Gastrocnemius medialis (tissue), 4 donors: ENCODE measurements around the gene TOX4.

ENCODE experiments used
- POLR2A ChIP-seq, 2 donors: fragments of 450-650 bp; IDR thresholded peaks; one replicate each; pipeline ENCODE4 v1.6.1; 2017; ENCODE audit warnings: antibody characterized with exemption in 2 of 2, mild to moderate bottlenecking in 2 of 2, moderate library complexity in 2 of 2
- TF ChIP-seq, protein P1 (sequence below), 5 experiments: fragments of 450-650 bp in 3 of 5; fragments of 200-600 bp in 2 of 5; sonication (generic) in 2 of 5; IDR thresholded peaks in 4 of 5; conservative IDR thresholded peaks in 1 of 5; 1 replicate in 4 of 5; 2 replicates in 1 of 5; pipeline ENCODE4 v1.5.1; 2016 to 2019; ENCODE audit warnings: antibody characterized with exemption in 5 of 5, mild to moderate bottlenecking in 3 of 5, moderate library complexity in 3 of 5

GRCh38 chr14:21514341-21514740 lies 37.3 kb downstream of the TOX4 start:
- TF ChIP-seq, protein P1, sequence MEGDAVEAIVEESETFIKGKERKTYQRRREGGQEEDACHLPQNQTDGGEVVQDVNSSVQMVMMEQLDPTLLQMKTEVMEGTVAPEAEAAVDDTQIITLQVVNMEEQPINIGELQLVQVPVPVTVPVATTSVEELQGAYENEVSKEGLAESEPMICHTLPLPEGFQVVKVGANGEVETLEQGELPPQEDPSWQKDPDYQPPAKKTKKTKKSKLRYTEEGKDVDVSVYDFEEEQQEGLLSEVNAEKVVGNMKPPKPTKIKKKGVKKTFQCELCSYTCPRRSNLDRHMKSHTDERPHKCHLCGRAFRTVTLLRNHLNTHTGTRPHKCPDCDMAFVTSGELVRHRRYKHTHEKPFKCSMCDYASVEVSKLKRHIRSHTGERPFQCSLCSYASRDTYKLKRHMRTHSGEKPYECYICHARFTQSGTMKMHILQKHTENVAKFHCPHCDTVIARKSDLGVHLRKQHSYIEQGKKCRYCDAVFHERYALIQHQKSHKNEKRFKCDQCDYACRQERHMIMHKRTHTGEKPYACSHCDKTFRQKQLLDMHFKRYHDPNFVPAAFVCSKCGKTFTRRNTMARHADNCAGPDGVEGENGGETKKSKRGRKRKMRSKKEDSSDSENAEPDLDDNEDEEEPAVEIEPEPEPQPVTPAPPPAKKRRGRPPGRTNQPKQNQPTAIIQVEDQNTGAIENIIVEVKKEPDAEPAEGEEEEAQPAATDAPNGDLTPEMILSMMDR (IDR thresholded peaks at IDR 0.05 in 4 of 5, conservative IDR thresholded peaks at IDR 0.05 in 1 of 5): no peak
- no peak for TF ChIP-seq POLR2A (IDR thresholded peaks at IDR 0.05)
